TTC549 (cell line): Measurements from ENCODE around the gene FOLR1.
"Not testable (repeated sequence)": the region's sequence is repeated elsewhere in the genome, so short reads cannot be mapped to it uniquely, and the experiment has no call there.

Experiments used
- FAIRE-seq: peaks from 2 replicates; lab custom pipeline; 2012; peaks lifted over from hg19 to GRCh38; lab: Jason Lieb, UNC

Gene FOLR1

GRCh38 chr11:72191961-72192381, at the start of gene FOLR1:
TSS of gene FOLR1 (plus strand) at chr11:72192140. CDS start at chr11:72192174, 34 bp downstream.
- no peak for FAIRE-seq

GRCh38 chr11:72142543-72142942, 49.4 kb upstream of the FOLR1 start:
- FAIRE-seq, result not testable (repeated sequence)

- no peak for FAIRE-seq
These were observed 47.0 kb upstream of the FOLR1 start for GRCh38 chr11:72144807-72145565.

GRCh38 chr11:72146625-72147024, 45.3 kb upstream of the FOLR1 start:
- no peak for FAIRE-seq

GRCh38 chr11:72150882-72151281, 41.1 kb upstream of the FOLR1 start:
- no peak for FAIRE-seq

- FAIRE-seq, result not testable (repeated sequence)
These were observed 38.1 kb upstream of the FOLR1 start for GRCh38 chr11:72153874-72154273.

GRCh38 chr11:72154816-72155215, 37.1 kb upstream of the FOLR1 start:
- FAIRE-seq, result no peak

- no peak for FAIRE-seq
These were observed 36.2 kb upstream of the FOLR1 start for GRCh38 chr11:72155751-72156150.

GRCh38 chr11:72157131-72157530, 34.8 kb upstream of the FOLR1 start:
- FAIRE-seq, result no peak

- FAIRE-seq, result no peak
These were observed 31.6 kb upstream of the FOLR1 start for GRCh38 chr11:72160319-72160718.

- no peak for FAIRE-seq
These were observed 28.9 kb upstream of the FOLR1 start for GRCh38 chr11:72162891-72163492.

GRCh38 chr11:72164187-72164586, 27.8 kb upstream of the FOLR1 start:
- FAIRE-seq, result not testable (repeated sequence)

- FAIRE-seq, result not testable (repeated sequence)
These were observed 22.8 kb upstream of the FOLR1 start for GRCh38 chr11:72169046-72169555.

- FAIRE-seq, result not testable (repeated sequence)
These were observed 22.2 kb upstream of the FOLR1 start for GRCh38 chr11:72169754-72170153.

GRCh38 chr11:72172043-72172442, 19.9 kb upstream of the FOLR1 start:
- not testable (repeated sequence) for FAIRE-seq

GRCh38 chr11:72173291-72173690, 18.6 kb upstream of the FOLR1 start:
- FAIRE-seq, result no peak

GRCh38 chr11:72174302-72175070, 17.5 kb upstream of the FOLR1 start:
- no peak for FAIRE-seq

GRCh38 chr11:72177656-72178055, 14.3 kb upstream of the FOLR1 start:
- no peak for FAIRE-seq

- no peak for FAIRE-seq
These were observed 12.7 kb upstream of the FOLR1 start for GRCh38 chr11:72179049-72179803.

GRCh38 chr11:72179804-72180396, 12.0 kb upstream of the FOLR1 start:
- no peak for FAIRE-seq

GRCh38 chr11:72180892-72181552, 10.9 kb upstream of the FOLR1 start:
- FAIRE-seq, result not testable (repeated sequence)
